Sigmoid colon (tissue), 7 donors: Measurements from ENCODE around the gene OR6J1. TPM values are rescaled to one million over a fixed set of nuclear protein-coding genes. Genes with fewer than 3 reads are reported as not detected.

Source experiments
- DNase-seq: peaks from one replicate; pipeline ENCODE4 v3.0.0-alpha.2; 2019
- H3K27ac ChIP-seq, 4 donors: fragments of 200-600 bp; sonication (generic); one replicate each; pipeline ENCODE4 v1.5.1; 2016 to 2019; ENCODE audit warnings: mild to moderate bottlenecking in 1 of 4
- H3K27me3 ChIP-seq, 3 donors: fragments of 200-600 bp; sonication (generic); one replicate each; pipeline ENCODE4 v1.5.1; 2019; ENCODE audit warnings: mild to moderate bottlenecking in 1 of 3
- H3K36me3 ChIP-seq, 4 donors: fragments of 200-600 bp; sonication (generic); one replicate each; pipeline ENCODE4 v1.5.1; 2016 to 2019
- H3K4me1 ChIP-seq, 4 donors: fragments of 200-600 bp; sonication (generic); one replicate each; pipeline ENCODE4 v1.5.1; 2017 to 2019
- H3K4me3 ChIP-seq, 4 donors: fragments of 200-600 bp; sonication (generic); one replicate each; pipeline ENCODE4 v1.5.1; 2017 to 2019; ENCODE audit warnings: mild to moderate bottlenecking in 2 of 4, moderate library complexity in 1 of 4
- H3K9me3 ChIP-seq, 4 donors: fragments of 200-600 bp in 3 of 4; sonication (generic) in 3 of 4; one replicate each; pipeline versions ENCODE4 v1.5.1 to v1.6.1; 2013 to 2019
- EP300 ChIP-seq, 4 donors: sonication (generic); formaldehyde crosslinking; IDR thresholded peaks; one replicate each; pipeline ENCODE4 v1.6.1; 2017; ENCODE audit warnings: antibody characterized with exemption in 4 of 4
- POLR2A ChIP-seq, 2 donors: fragments of 450-650 bp; IDR thresholded peaks; one replicate each; pipeline ENCODE4 v1.6.1; 2016; ENCODE audit warnings: antibody characterized with exemption in 2 of 2, mild to moderate bottlenecking in 2 of 2, moderate library complexity in 2 of 2
- POLR2AphosphoS5 ChIP-seq, 4 donors: sonication (generic); formaldehyde crosslinking; IDR thresholded peaks; one replicate each; pipeline ENCODE4 v1.6.1; 2017; ENCODE audit warnings: antibody characterized with exemption in 4 of 4
- WGBS, 2 donors: extraction: QIAGEN DNeasy Blood & Tissue Kit; methylation state at CpG; one replicate each; pipeline ENCODE4 v1.1.7; 2013; 5-methylcytosine and 5-hydroxymethylcytosine counted together
- intact Hi-C: fragments of 100-400 bp; cut with DNase I; formaldehyde crosslinking; loops from one replicate; pipeline ENCODE4 v1.15.1; 2023
- polyA plus RNA-seq, 3 donors: library from polyadenylated mRNA; stranded (reverse); fragments of 200-250 nt; gene quantifications; one replicate each; pipeline ENCODE4 v1.2.3, GENCODE V29; 2013
- total RNA-seq, 4 donors: library from RNA; depleted of rRNA; stranded (reverse); fragments of >200 nt; gene quantifications; one replicate each; pipeline ENCODE4 v1.1.0, GENCODE V29; 2016
- TF ChIP-seq, protein P1 (sequence below), 4 experiments: fragments of 450-650 bp in 3 of 4; fragments of 200-600 bp in 1 of 4; IDR thresholded peaks; one replicate each; pipeline ENCODE4 v1.5.1; 2016 to 2019; ENCODE audit warnings: antibody characterized with exemption in 4 of 4, mild to moderate bottlenecking in 3 of 4, moderate library complexity in 2 of 4
- donor health status: healthy with polysubstance abuse.
- donor health status: Bipolar disorder and iron deficiency.
- donor health status: healthy.

OR6J1 gene
- total and polyA plus RNA-seq, 7 donors: not detected

DNA sequence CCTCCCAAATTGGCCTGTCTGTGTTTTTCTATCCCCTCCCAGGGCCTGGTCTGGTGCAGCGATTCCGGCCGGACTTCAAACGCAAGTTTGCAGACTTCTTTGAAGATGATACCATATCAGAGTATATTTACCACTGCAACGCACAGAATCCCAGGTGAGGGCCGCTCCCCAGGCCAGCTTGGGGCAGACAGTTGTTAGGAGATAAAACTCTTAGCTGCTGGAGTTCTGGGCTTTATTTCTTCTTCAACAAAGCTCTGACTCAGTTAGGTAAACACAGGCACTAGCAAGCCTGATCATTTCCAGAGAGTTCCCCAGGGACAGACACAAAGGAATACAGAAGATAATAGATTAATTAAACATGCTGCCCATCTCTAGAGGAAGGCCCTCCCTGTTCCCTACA is 37.8 kb downstream of the OR6J1 start:
- no peaks in the 10 kb centered on the region for H3K27me3 ChIP-seq
- H3K4me1 ChIP-seq: no peaks in the 10 kb centered on the region
- TF ChIP-seq, protein P1, sequence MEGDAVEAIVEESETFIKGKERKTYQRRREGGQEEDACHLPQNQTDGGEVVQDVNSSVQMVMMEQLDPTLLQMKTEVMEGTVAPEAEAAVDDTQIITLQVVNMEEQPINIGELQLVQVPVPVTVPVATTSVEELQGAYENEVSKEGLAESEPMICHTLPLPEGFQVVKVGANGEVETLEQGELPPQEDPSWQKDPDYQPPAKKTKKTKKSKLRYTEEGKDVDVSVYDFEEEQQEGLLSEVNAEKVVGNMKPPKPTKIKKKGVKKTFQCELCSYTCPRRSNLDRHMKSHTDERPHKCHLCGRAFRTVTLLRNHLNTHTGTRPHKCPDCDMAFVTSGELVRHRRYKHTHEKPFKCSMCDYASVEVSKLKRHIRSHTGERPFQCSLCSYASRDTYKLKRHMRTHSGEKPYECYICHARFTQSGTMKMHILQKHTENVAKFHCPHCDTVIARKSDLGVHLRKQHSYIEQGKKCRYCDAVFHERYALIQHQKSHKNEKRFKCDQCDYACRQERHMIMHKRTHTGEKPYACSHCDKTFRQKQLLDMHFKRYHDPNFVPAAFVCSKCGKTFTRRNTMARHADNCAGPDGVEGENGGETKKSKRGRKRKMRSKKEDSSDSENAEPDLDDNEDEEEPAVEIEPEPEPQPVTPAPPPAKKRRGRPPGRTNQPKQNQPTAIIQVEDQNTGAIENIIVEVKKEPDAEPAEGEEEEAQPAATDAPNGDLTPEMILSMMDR (IDR thresholded peaks at IDR 0.05): no peak
- TF ChIP-seq EP300 (IDR thresholded peaks at IDR 0.05): no peak
- no peak for TF ChIP-seq POLR2AphosphoS5 (IDR thresholded peaks at IDR 0.05)
- H3K9me3 ChIP-seq: no peaks in the 10 kb centered on the region
- 89 to 90% methylated on average over 6 of the region's 6 CpGs for WGBS, 2 donors
- no peak overlapping the region for H3K4me3 ChIP-seq
- peaks cover 60 to 99% (median 85%) of the 10 kb centered on the region in 4 donors for H3K36me3 ChIP-seq
- intact Hi-C loops: no loop called here
- no peak for DNase-seq
- H3K27ac ChIP-seq: no peak overlapping the region

DNA sequence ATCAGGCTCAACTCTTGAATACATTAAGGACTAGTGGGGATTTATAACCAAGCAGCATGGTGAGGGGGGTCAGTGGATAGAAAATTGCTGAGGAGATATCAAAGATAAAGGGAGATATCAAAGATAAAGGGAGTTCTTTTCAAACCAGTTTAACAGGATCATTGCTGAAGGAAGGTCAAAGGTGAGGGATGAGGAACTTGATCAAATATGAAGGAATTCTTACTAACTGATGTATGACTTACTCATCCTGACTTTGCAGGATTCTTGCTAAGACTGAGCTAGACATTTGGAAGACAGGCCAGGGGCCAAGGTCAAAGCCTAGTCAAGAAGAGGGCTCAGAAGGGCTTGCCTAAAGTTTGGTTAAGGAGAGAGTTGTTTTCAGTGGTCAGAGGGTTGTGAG is 41.3 kb downstream of the OR6J1 start:
- intact Hi-C loops: no loop called here
- H3K9me3 ChIP-seq: no peaks in the 10 kb centered on the region
- peaks cover 43 to 64% (median 57%) of the 10 kb centered on the region in 4 donors for H3K36me3 ChIP-seq
- H3K27me3 ChIP-seq: no peaks in the 10 kb centered on the region
- no peak overlapping the region for H3K27ac ChIP-seq
- H3K4me1 ChIP-seq: peaks cover 0 to 21% (median 16%) of the 10 kb centered on the region in 4 donors
- TF ChIP-seq POLR2A (IDR thresholded peaks at IDR 0.05): no peak
- no peak for TF ChIP-seq POLR2AphosphoS5 (IDR thresholded peaks at IDR 0.05)
- TF ChIP-seq, protein P1 (IDR thresholded peaks at IDR 0.05): no peak
- TF ChIP-seq EP300 (IDR thresholded peaks at IDR 0.05): no peak
- H3K4me3 ChIP-seq: no peak overlapping the region
- DNase-seq: no peak

DNA sequence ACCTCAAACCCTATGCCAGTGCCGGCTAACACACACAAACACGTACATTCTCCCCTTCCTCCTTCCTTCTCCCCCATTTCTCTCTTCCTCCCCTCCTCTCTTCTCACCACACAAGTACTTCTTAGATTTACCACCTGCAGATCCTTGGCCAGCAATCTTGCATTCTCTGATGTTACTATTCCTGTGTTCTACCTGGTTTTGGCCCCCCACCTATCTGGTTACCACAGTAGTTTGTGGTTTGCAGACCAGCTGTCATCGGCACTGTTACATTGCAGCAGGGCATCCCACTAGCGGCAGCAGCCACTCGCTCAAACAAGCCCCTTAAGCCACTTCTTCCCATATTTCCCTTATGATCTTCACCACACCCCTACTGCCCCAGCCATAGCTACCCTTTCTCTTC is 42.2 kb downstream of the OR6J1 start:
- Histone ChIP-seq H3K9me3 (no peaks in the 10 kb centered on the region), H3K27me3 (no peaks in the 10 kb centered on the region), H3K4me3 (no peak overlapping the region), H3K36me3 (peaks cover 35 to 55% (median 48%) of the 10 kb centered on the region in 4 donors), H3K4me1 (peaks cover 0 to 27% (median 22%) of the 10 kb centered on the region in 4 donors), H3K27ac (no peak overlapping the region)
- WGBS, 2 donors: 78 to 95% methylated on average over 5 of the region's 5 CpGs
- no peak for DNase-seq
- no peak for TF ChIP-seq EP300 (IDR thresholded peaks at IDR 0.05)
- TF ChIP-seq, protein P1 (IDR thresholded peaks at IDR 0.05): no peak
- TF ChIP-seq POLR2A (IDR thresholded peaks at IDR 0.05): no peak
- TF ChIP-seq POLR2AphosphoS5 (IDR thresholded peaks at IDR 0.05): no peak
- intact Hi-C loops: no loop called here

DNA sequence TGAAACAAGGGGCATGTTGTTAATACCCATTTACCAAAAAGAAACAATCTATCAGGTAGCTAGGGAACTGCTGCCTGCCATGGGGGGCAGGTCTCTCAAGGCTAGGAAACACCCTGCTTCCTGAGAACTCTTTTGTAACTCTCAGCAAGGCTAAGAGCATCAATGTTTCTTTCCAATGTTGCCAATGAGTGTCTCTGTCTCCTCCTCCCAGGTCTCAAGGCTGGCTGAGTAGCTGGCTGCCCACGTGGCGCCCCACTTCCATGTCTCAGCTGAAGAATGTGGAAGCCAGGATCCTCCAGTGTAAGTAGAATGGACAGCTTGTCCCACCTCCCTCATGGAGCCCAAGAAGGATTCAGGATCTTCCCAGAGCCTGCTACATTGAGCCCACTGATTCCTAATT is 42.7 kb downstream of the OR6J1 start:
- intact Hi-C loops: no loop called here
- Histone ChIP-seq H3K4me1 (peaks cover 0 to 27% (median 22%) of the 10 kb centered on the region in 4 donors), H3K9me3 (no peaks in the 10 kb centered on the region), H3K36me3 (peaks cover 32 to 50% (median 43%) of the 10 kb centered on the region in 4 donors), H3K27ac (no peak overlapping the region), H3K4me3 (no peak overlapping the region), H3K27me3 (no peaks in the 10 kb centered on the region)
- 91 to 99% methylated on average over 2 of the region's 2 CpGs for WGBS, 2 donors
- TF ChIP-seq POLR2A (IDR thresholded peaks at IDR 0.05) (no peak), POLR2AphosphoS5 (IDR thresholded peaks at IDR 0.05) (no peak), EP300 (IDR thresholded peaks at IDR 0.05) (no peak)
- TF ChIP-seq, protein P1 (IDR thresholded peaks at IDR 0.05): no peak
- no peak for DNase-seq

DNA sequence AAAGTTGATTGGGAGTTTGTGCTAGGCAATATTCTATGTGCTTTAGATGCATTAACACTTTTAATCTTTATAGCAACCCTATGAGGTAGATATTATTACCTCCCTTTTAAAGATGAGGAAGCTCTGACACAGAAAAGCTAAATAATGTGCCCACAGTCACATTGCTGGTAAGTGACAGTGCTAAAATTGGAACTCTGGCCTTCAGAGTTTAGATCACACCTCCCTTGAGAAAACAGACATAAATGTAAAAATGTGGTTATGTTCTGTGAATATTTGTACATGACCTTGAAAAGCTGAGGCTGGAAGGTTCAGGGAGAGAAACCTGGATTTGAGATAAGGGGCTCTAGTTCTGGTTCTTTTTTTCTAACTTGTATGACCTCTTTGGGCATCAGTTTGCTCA is 44.1 kb downstream of the OR6J1 start:
- no peak for DNase-seq
- H3K9me3 ChIP-seq: no peaks in the 10 kb centered on the region
- H3K4me3 ChIP-seq: no peak overlapping the region
- intact Hi-C loops: no loop called here
- TF ChIP-seq POLR2A (IDR thresholded peaks at IDR 0.05) (no peak), POLR2AphosphoS5 (IDR thresholded peaks at IDR 0.05) (no peak), EP300 (IDR thresholded peaks at IDR 0.05) (no peak)
- TF ChIP-seq, protein P1 (IDR thresholded peaks at IDR 0.05): no peak
- H3K36me3 ChIP-seq: peaks cover 21 to 35% (median 29%) of the 10 kb centered on the region in 4 donors
- H3K27ac ChIP-seq: no peak overlapping the region
- H3K27me3 ChIP-seq: no peaks in the 10 kb centered on the region
- peaks cover 0 to 27% (median 22%) of the 10 kb centered on the region in 4 donors for H3K4me1 ChIP-seq
